IMR-90 (cell line): Measurements from ENCODE around the gene TAC4. TPM values are rescaled to one million over a fixed set of nuclear protein-coding genes. Genes with fewer than 3 reads are reported as not detected.

ENCODE experiments used
- ATAC-seq: fragments of 200-7000 bp; cut with Tn5 transposase; 2 replicates; pipeline ENCODE4 v1.9.1; 2020; ENCODE audit warnings: low read depth, mild to moderate bottlenecking, moderate library complexity
- BruUV-seq: library from RNA; stranded (reverse); fragments of 400-500 nt; replicated peaks from 2 replicates; lab custom pipeline; 2021; lab: Mats Ljungman, UMichigan
- CTCF ChIA-PET: fragments of 300-600 bp; formaldehyde crosslinking; extraction: SDS; loops from one replicate; lab custom pipeline; 2021; ENCODE audit warnings: antibody characterized with exemption; lab: Yijun Ruan, JAX
- POLR2A ChIA-PET: fragments of 300-600 bp; sonication (Branson Sonifier 250); formaldehyde crosslinking; loops from one replicate; lab custom pipeline; 2022; ENCODE audit warnings: antibody characterized with exemption; ENCODE audit not compliant: unreplicated experiment; lab: Charles Lee
- DNase-seq: peaks from one replicate; pipeline ENCODE4 v3.0.0; 2013
- H2AFZ ChIP-seq: replicated peaks from 2 replicates; pipeline ENCODE3; 2013; ENCODE audit warnings: low read length, mild to moderate bottlenecking; ENCODE audit not compliant: poor library complexity
- H2AK5ac ChIP-seq: 2 replicates; pipeline ENCODE4 v1.6.1; 2013; ENCODE audit warnings: low read depth, low read length, inconsistent platforms
- H2AK9ac ChIP-seq: replicated peaks from 2 replicates; pipeline ENCODE3; 2013; ENCODE audit warnings: mild to moderate bottlenecking, low read depth, low read length, moderate library complexity; ENCODE audit not compliant: poor library complexity
- H2BK120ac ChIP-seq: 2 replicates; pipeline ENCODE4 v1.6.1; 2013; ENCODE audit warnings: low read depth, low read length, inconsistent platforms
- H2BK15ac ChIP-seq: 3 replicates; pipeline ENCODE4 v1.6.1; 2013; ENCODE audit warnings: low read depth, low read length, inconsistent platforms
- H2BK20ac ChIP-seq: 2 replicates; pipeline ENCODE4 v1.6.1; 2013; ENCODE audit warnings: low read depth, mild to moderate bottlenecking, inconsistent platforms, low read length, moderate library complexity
- H2BK5ac ChIP-seq: 2 replicates; pipeline ENCODE4 v1.6.1; 2013; ENCODE audit warnings: mild to moderate bottlenecking, low read depth, low read length, inconsistent platforms; ENCODE audit not compliant: poor library complexity, severe bottlenecking
- H3K14ac ChIP-seq: replicated peaks from 2 replicates; pipeline ENCODE4 v1.6.1; 2013; ENCODE audit warnings: low read depth, low read length, inconsistent platforms
- H3K18ac ChIP-seq: 2 replicates; pipeline ENCODE4 v1.6.1; 2013; ENCODE audit warnings: low read depth, low read length, control low read depth
- H3K23ac ChIP-seq: 2 replicates; pipeline ENCODE4 v1.6.1; 2013; ENCODE audit warnings: low read depth, low read length, inconsistent platforms
- H3K27ac ChIP-seq: 2 replicates; pipeline ENCODE4 v1.5.1; 2013; ENCODE audit warnings: mild to moderate bottlenecking, control low read depth, low read length; ENCODE audit not compliant: insufficient read depth
- H3K27me3 ChIP-seq: 2 replicates; pipeline ENCODE4 v1.6.1; 2013; ENCODE audit warnings: low read length; ENCODE audit not compliant: control insufficient read depth, insufficient read depth
- H3K36me3 ChIP-seq: 2 replicates; pipeline ENCODE4 v1.6.1; 2013; ENCODE audit warnings: low read length, mixed read lengths; ENCODE audit not compliant: control insufficient read depth, insufficient read depth
- H3K4ac ChIP-seq: 2 replicates; pipeline ENCODE4 v1.6.1; 2013; ENCODE audit warnings: low read depth, low read length, inconsistent platforms
- H3K4me1 ChIP-seq: 2 replicates; pipeline ENCODE4 v1.6.1; 2013; ENCODE audit warnings: low read length, mixed read lengths; ENCODE audit not compliant: control insufficient read depth, insufficient read depth
- H3K4me2 ChIP-seq: 2 replicates; pipeline ENCODE4 v1.6.1; 2013; ENCODE audit warnings: low read depth, mild to moderate bottlenecking, control low read depth, low read length, moderate library complexity
- H3K4me3 ChIP-seq: 2 replicates; pipeline ENCODE4 v1.5.1; 2013; ENCODE audit warnings: low read depth, mild to moderate bottlenecking, control low read depth, low read length, moderate library complexity; ENCODE audit not compliant: insufficient read depth
- H3K56ac ChIP-seq: 2 replicates; pipeline ENCODE4 v1.6.1; 2013; ENCODE audit warnings: low read length, inconsistent platforms; ENCODE audit not compliant: insufficient read depth; ENCODE audit errors: extremely low read depth
- H3K79me1 ChIP-seq, 2 experiments: 2 replicates each; pipeline ENCODE4 v1.6.1; 2013; ENCODE audit warnings: low read length in 2 of 2, inconsistent platforms in 1 of 2, low read depth in 1 of 2
- H3K9ac ChIP-seq: 2 replicates; pipeline ENCODE4 v1.6.1; 2013; ENCODE audit warnings: low read depth, low read length, control low read depth
- H3K9me1 ChIP-seq: 2 replicates; pipeline ENCODE4 v1.6.1; 2013; ENCODE audit warnings: low read length, inconsistent platforms; ENCODE audit not compliant: insufficient read depth
- H3K9me3 ChIP-seq: 2 replicates; pipeline ENCODE4 v1.6.1; 2013; ENCODE audit warnings: low read length; ENCODE audit not compliant: control insufficient read depth, insufficient read depth
- H4K20me1 ChIP-seq: 2 replicates; pipeline ENCODE4 v1.6.1; 2013; ENCODE audit warnings: low read length, inconsistent platforms; ENCODE audit not compliant: insufficient read depth
- H4K5ac ChIP-seq: 2 replicates; pipeline ENCODE4 v1.6.1; 2013; ENCODE audit warnings: mild to moderate bottlenecking, low read depth, low read length, control low read depth
- H4K8ac ChIP-seq, 2 experiments: 2 replicates each; pipeline ENCODE4 v1.6.1; 2013; ENCODE audit warnings: low read depth in 2 of 2, low read length in 2 of 2, control low read depth in 1 of 2, inconsistent platforms in 1 of 2
- H4K91ac ChIP-seq: 2 replicates; pipeline ENCODE4 v1.6.1; 2013; ENCODE audit warnings: low read depth, low read length, inconsistent platforms; ENCODE audit not compliant: insufficient read depth
- BHLHE40 ChIP-seq: fragments of 150-350 bp; IDR thresholded peaks from 2 replicates; pipeline ENCODE4 v1.6.1; 2016; ENCODE audit warnings: mild to moderate bottlenecking, low read depth, low read length
- CEBPB ChIP-seq: IDR thresholded peaks from 2 replicates; pipeline ENCODE4 v1.6.1; 2012; ENCODE audit warnings: low read depth, low read length, improper control_type of control experiment
- CHD1 ChIP-seq: IDR thresholded peaks from 2 replicates; pipeline ENCODE4 v1.6.1; 2012; ENCODE audit warnings: low read depth, low read length, improper control_type of control experiment
- CTCF ChIP-seq: conservative IDR thresholded peaks from 2 replicates; pipeline ENCODE4 v1.5.1; 2012; ENCODE audit warnings: mild to moderate bottlenecking, low read depth, low read length, improper control_type of control experiment
- ELK1 ChIP-seq: fragments of 150-350 bp; IDR thresholded peaks from 2 replicates; pipeline ENCODE4 v1.6.1; 2016; ENCODE audit warnings: low read depth, mild to moderate bottlenecking, low read length, moderate library complexity, borderline replicate concordance
- FOS ChIP-seq: fragments of 150-350 bp; IDR thresholded peaks from 2 replicates; pipeline ENCODE4 v1.6.1; 2016; ENCODE audit warnings: low read depth, low read length
- MAFK ChIP-seq: IDR thresholded peaks from 2 replicates; pipeline ENCODE4 v1.6.1; 2012; ENCODE audit warnings: low read depth, low read length, improper control_type of control experiment
- MAZ ChIP-seq: IDR thresholded peaks from 2 replicates; pipeline ENCODE4 v1.6.1; 2012; ENCODE audit warnings: low read depth, mild to moderate bottlenecking, low read length, improper control_type of control experiment, moderate library complexity, borderline replicate concordance
- MXI1 ChIP-seq: IDR thresholded peaks from 2 replicates; pipeline ENCODE4 v1.6.1; 2012; ENCODE audit warnings: low read depth, mild to moderate bottlenecking, low read length, moderate library complexity, borderline replicate concordance
- NFE2L2 ChIP-seq: fragments of 150-350 bp; IDR thresholded peaks from 2 replicates; pipeline ENCODE4 v1.6.1; 2016; ENCODE audit warnings: low read depth, mild to moderate bottlenecking, low read length
- POLR2A ChIP-seq: IDR thresholded peaks from 2 replicates; pipeline ENCODE4 v1.6.1; 2012; ENCODE audit warnings: mild to moderate bottlenecking, low read depth, low read length
- RAD21 ChIP-seq: IDR thresholded peaks from 2 replicates; pipeline ENCODE4 v1.6.1; 2012; ENCODE audit warnings: low read length, improper control_type of control experiment
- RCOR1 ChIP-seq: IDR thresholded peaks from 2 replicates; pipeline ENCODE4 v1.6.1; 2012; ENCODE audit warnings: mild to moderate bottlenecking, low read length, improper control_type of control experiment; ENCODE audit not compliant: insufficient replicate concordance
- RFX5 ChIP-seq: IDR thresholded peaks from 2 replicates; pipeline ENCODE4 v1.8.0; 2012; ENCODE audit warnings: low read depth, mild to moderate bottlenecking, low read length, moderate library complexity
- SMC3 ChIP-seq: fragments of 150-350 bp; IDR thresholded peaks from 2 replicates; pipeline ENCODE4 v1.6.1; 2016; ENCODE audit warnings: low read depth, mild to moderate bottlenecking, antibody characterized with exemption, low read length, moderate library complexity
- USF2 ChIP-seq: fragments of 150-350 bp; IDR thresholded peaks from 2 replicates; pipeline ENCODE4 v1.6.1; 2017; ENCODE audit warnings: mild to moderate bottlenecking, antibody characterized with exemption, low read length, low read depth
- WGBS, 2 experiments: methylation state at CpG; one replicate each; pipeline versions ENCODE4 v1.1.5 to v1.1.7; 2013; ENCODE audit warnings: missing lambda C conversion rate in 2 of 2; ENCODE audit not compliant: insufficient read length in 1 of 2; ENCODE audit errors: extremely low coverage in 2 of 2; 5-methylcytosine and 5-hydroxymethylcytosine counted together
- dilution Hi-C: fragments of 300-500 bp; cut with HindIII; formaldehyde crosslinking; loops from one replicate; pipeline ENCODE4 v1.14.3; 2018; ENCODE audit warnings: low sequenced_read_pairs; ENCODE audit not compliant: unreplicated experiment
- in situ Hi-C: fragments of 300-500 bp; cut with MboI; formaldehyde crosslinking; loops from 3 replicates; pipeline ENCODE4 v1.14.3; 2019; ENCODE audit warnings: low sequenced_read_pairs, inconsistent platforms, mixed read lengths
- intact Hi-C: fragments of 100-400 bp; cut with micrococcal nuclease; formaldehyde crosslinking; loops from 2 replicates; pipeline ENCODE4 v1.10.0; 2022
- polyA plus RNA-seq, 3 experiments: library from polyadenylated mRNA; depleted of rRNA; stranded (reverse); fragments of >200 nt; gene quantifications; 2 replicates each; pipeline ENCODE4 v1.2.3, GENCODE V29; 2012; ENCODE audit warnings: low replicate concordance in 1 of 3
- total RNA-seq: library from RNA; depleted of rRNA; stranded (reverse); fragments of >200 nt; gene quantifications from 2 replicates; pipeline ENCODE4 v1.2.3, GENCODE V29; 2012

TAC4 gene
- total and polyA plus RNA-seq, 2 of the 4 experiments (the other 2 are of a cell fraction), result not detected

GRCh38 chr17:49795372-49795771 lies 52.5 kb downstream of the TAC4 start:
- Histone ChIP-seq H4K91ac (no peak overlapping the region), H3K23ac (no peak overlapping the region), H3K27me3 (no peaks in the 10 kb centered on the region), H3K56ac (no peak overlapping the region), H2AK9ac (no peak overlapping the region), H4K8ac (no peak overlapping the region), H3K4me2 (no peak overlapping the region), H4K5ac (no peak overlapping the region), H3K79me1 (peaks cover 33 to 78% of the 10 kb centered on the region in 2 experiments), H3K14ac (no peak overlapping the region), H4K20me1 (peaks cover 49% of the 10 kb centered on the region), H2BK120ac (no peak overlapping the region), H3K4me3 (no peak overlapping the region), H2AK5ac (no peak overlapping the region), H3K36me3 (peaks cover 41% of the 10 kb centered on the region), H2AFZ (no peak overlapping the region), H3K18ac (no peak overlapping the region), H3K9me1 (peaks cover 15% of the 10 kb centered on the region), H3K9me3 (no peaks in the 10 kb centered on the region), H3K27ac (no peak overlapping the region), H3K4me1 (peaks cover 6% of the 10 kb centered on the region), H3K9ac (no peak overlapping the region), H2BK5ac (no peak overlapping the region), H2BK15ac (no peak overlapping the region), H2BK20ac (no peak overlapping the region), H3K4ac (no peak overlapping the region)
- 100% methylated on average over 3 of the region's 5 CpGs; no CpG with 5 or more reads in 1 of the 2 experiments for WGBS, 2 experiments
- DNase-seq (no peak), ATAC-seq (no peak)
- dilution Hi-C loops, result no loop called here
- intact Hi-C loops, result no loop called here
- CTCF ChIA-PET, result no interaction called here
- in situ Hi-C loops, result no loop called here
- no peak for TF ChIP-seq MAFK
- no peak for TF ChIP-seq MXI1
- TF ChIP-seq NFE2L2, result no peak
- no peak for TF ChIP-seq RAD21
- no peak for TF ChIP-seq SMC3
- TF ChIP-seq CTCF, result no peak
- TF ChIP-seq RCOR1, result no peak
- TF ChIP-seq MAZ, result no peak
- no peak for TF ChIP-seq BHLHE40
- TF ChIP-seq CHD1, result no peak
- no peak for TF ChIP-seq USF2
- no peak for TF ChIP-seq FOS
- TF ChIP-seq CEBPB, result no peak
- no peak for TF ChIP-seq ELK1
- TF ChIP-seq RFX5, result no peak
- no peak for TF ChIP-seq POLR2A
- BruUV-seq, result no TSS peak
- POLR2A ChIA-PET, result no interaction called here
